ENCODE results near the gene PHOX2A.
"Not testable (repeated sequence)": the region's sequence is repeated elsewhere in the genome, so short reads cannot be mapped to it uniquely, and the experiment has no call there.

PHOX2A gene

GRCh38 chr11:72221386-72222075 is 22.4 kb downstream of the PHOX2A start:
- DNase-seq = peak; percentile 13

- no peak for DNase-seq
Observed at GRCh38 chr11:72220696-72221363, 23.1 kb downstream of the PHOX2A start.

- DNase-seq = no peak
Observed at GRCh38 chr11:72218251-72218745, 25.7 kb downstream of the PHOX2A start.

GRCh38 chr11:72217841-72218240 is 26.1 kb downstream of the PHOX2A start:
- DNase-seq = peak; percentile 70

GRCh38 chr11:72216638-72217037 is 27.3 kb downstream of the PHOX2A start, which contains the start of gene FOLR2:
Gene FOLR2, plus strand, starts transcription at chr11:72216794. Its CDS starts 1,791 bp downstream, at chr11:72218585.
- no peak for DNase-seq

- DNase-seq = peak; percentile 19
Observed at GRCh38 chr11:72209101-72209500, 34.9 kb downstream of the PHOX2A start.

- no peak for DNase-seq
Observed at GRCh38 chr11:72208281-72208680, 35.7 kb downstream of the PHOX2A start.

GRCh38 chr11:72206794-72207193 is 37.2 kb downstream of the PHOX2A start:
- DNase-seq = not testable (repeated sequence)

GRCh38 chr11:72204886-72205285 is 39.1 kb downstream of the PHOX2A start:
- no peak for DNase-seq

GRCh38 chr11:72203163-72203562 is 40.8 kb downstream of the PHOX2A start:
- DNase-seq = no peak

GRCh38 chr11:72202571-72202970 is 41.4 kb downstream of the PHOX2A start:
- no peak for DNase-seq

GRCh38 chr11:72201445-72201844 is 42.5 kb downstream of the PHOX2A start:
- DNase-seq = not testable (repeated sequence)

- no peak for DNase-seq
Observed at GRCh38 chr11:72195518-72196270, 48.3 kb downstream of the PHOX2A start.

GRCh38 chr11:72191961-72192381 is 52.0 kb downstream of the PHOX2A start, which contains the start of gene FOLR1:
Gene FOLR1, plus strand, starts transcription at chr11:72192140. Its CDS starts 34 bp downstream, at chr11:72192174.
- no peak for DNase-seq

GRCh38 chr11:72190631-72191071 is 53.3 kb downstream of the PHOX2A start:
- DNase-seq = no peak

GRCh38 chr11:72189455-72190250 is 54.3 kb downstream of the PHOX2A start:
- DNase-seq = no peak

All from GF-D8 (cell line).